OCI-LY1 (cell line): Measurements from ENCODE around the gene MLLT3.

Experiments
- CTCF ChIP-seq: fragments of 200-600 bp; sonication (generic), shearing (Covaris generic); IDR thresholded peaks from 2 replicates; pipeline ENCODE4 v1.5.1; 2017; ENCODE audit warnings: mild to moderate bottlenecking, antibody characterized with exemption, low read length, moderate library complexity, mixed read lengths
- EZH2 ChIP-seq: fragments of 200-600 bp; sonication (generic), shearing (Covaris generic); IDR thresholded peaks from 2 replicates; pipeline ENCODE4 v1.8.0; 2017; ENCODE audit warnings: borderline replicate concordance, mixed run types, mild to moderate bottlenecking, antibody characterized with exemption, low read length, moderate library complexity, mixed read lengths

- no peak for TF ChIP-seq CTCF
- no peak for TF ChIP-seq EZH2
Observed at GRCh38 chr9:20315677-20316076, 306.6 kb downstream of the MLLT3 start.
